NT2/D1 (cell line): ENCODE results near the gene CLEC18C.

Experiments used
- SUZ12 ChIP-seq: IDR thresholded peaks from 2 replicates; pipeline ENCODE4 v1.6.1; 2011; ENCODE audit not compliant: insufficient read length, insufficient read depth; ENCODE audit errors: extremely low read depth
- YY1 ChIP-seq: IDR thresholded peaks from 2 replicates; pipeline ENCODE4 v1.6.1; 2011; ENCODE audit not compliant: insufficient read length, insufficient read depth
- ZNF274 ChIP-seq: IDR thresholded peaks from 2 replicates; pipeline ENCODE4 v1.6.1; 2011; ENCODE audit warnings: mild to moderate bottlenecking, low read depth, low read length

DNA sequence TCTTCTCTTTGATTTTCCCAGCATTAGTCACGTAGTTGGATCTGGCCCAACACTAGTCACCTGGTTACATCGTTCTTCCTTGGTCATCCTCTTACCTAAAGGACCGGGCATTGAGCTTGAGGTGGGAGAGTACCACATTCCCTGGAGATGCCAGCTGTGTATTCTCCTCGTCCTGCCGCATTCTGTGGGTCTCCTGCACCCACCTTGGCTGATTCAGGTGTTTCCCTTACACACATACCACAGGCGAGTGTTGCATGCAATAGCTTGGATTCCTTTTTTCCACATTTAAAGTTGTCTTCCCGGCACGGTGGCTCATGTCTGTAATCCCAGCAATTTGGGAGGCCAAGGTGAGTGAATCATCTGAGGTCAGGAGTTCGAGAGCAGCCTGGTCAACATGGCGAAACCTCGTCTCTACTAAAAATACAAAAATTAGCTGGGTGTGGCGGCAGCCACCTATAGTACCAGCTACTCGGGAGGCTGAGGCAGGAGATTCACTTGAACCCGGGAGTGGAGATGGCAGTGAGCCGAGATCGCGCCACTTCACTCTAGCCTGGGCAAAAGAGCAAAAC is 21.6 kb upstream of the CLEC18C start:
- TF ChIP-seq YY1: no peak
- TF ChIP-seq ZNF274: no peak
- no peak for TF ChIP-seq SUZ12
